GM12873 (cell line): Measurements from ENCODE around the gene OLFM3.

Source experiments
- CTCF ChIP-seq: IDR thresholded peaks from 2 replicates; pipeline ENCODE4 v1.5.1; 2012; ENCODE audit warnings: low read depth, mild to moderate bottlenecking, moderate library complexity, low read length, control low read depth; ENCODE audit not compliant: insufficient read depth; ENCODE audit errors: missing control alignments

Gene OLFM3

GRCh38 chr1:101924700-101925099 is 72.0 kb downstream of the OLFM3 start:
- TF ChIP-seq CTCF: no peak

- no peak for TF ChIP-seq CTCF
These were observed 76.1 kb downstream of the OLFM3 start for GRCh38 chr1:101920577-101920976.

GRCh38 chr1:101918277-101918676 is 78.4 kb downstream of the OLFM3 start:
- no peak for TF ChIP-seq CTCF

- TF ChIP-seq CTCF: no peak
These were observed 81.1 kb downstream of the OLFM3 start for GRCh38 chr1:101915597-101915996.

- TF ChIP-seq CTCF: no peak
These were observed 82.1 kb downstream of the OLFM3 start for GRCh38 chr1:101914473-101915242.

GRCh38 chr1:101911894-101912293 is 84.8 kb downstream of the OLFM3 start:
- no peak for TF ChIP-seq CTCF

- TF ChIP-seq CTCF: no peak
These were observed 87.7 kb downstream of the OLFM3 start for GRCh38 chr1:101908980-101909379.
